HG03135 (cell line): ENCODE results near the gene FECH.
A peak's percentile ranks its signal among the peaks of the same experiment; 100 is the strongest.

Source experiments
- ATAC-seq: cut with Tn5 transposase; IDR thresholded peaks from one replicate; pipeline ENCODE4 v1.9.1; 2021; ENCODE audit warnings: mild to moderate bottlenecking, moderate library complexity; ENCODE audit not compliant: unreplicated experiment

Gene FECH

DNA sequence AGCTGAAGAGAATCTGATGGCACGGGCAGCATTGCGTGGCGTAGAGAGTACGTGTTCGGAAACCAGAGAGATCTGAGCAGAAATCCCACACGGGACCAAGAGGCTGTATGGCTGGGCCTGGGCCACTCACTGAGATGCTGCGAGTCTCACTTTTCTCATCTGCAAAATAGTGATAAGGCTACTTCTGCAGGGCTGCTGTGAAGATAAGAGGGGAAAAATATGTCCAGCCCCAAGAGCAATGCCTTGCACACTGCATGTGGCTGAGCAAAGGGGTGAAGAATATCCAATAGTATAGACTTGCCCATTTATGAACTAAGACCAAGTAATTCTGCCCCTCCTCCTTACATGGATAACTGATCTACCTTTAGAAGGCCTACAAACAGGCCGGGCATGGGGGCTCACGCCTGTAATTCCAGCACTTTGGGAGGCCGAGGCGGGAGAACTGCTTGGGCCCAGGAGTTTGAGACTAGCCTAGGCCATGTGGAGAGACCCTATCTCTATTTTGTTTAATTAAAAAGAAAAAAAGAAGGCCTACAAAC lies 3.1 kb downstream of the FECH start:
- ATAC-seq: no peak

DNA sequence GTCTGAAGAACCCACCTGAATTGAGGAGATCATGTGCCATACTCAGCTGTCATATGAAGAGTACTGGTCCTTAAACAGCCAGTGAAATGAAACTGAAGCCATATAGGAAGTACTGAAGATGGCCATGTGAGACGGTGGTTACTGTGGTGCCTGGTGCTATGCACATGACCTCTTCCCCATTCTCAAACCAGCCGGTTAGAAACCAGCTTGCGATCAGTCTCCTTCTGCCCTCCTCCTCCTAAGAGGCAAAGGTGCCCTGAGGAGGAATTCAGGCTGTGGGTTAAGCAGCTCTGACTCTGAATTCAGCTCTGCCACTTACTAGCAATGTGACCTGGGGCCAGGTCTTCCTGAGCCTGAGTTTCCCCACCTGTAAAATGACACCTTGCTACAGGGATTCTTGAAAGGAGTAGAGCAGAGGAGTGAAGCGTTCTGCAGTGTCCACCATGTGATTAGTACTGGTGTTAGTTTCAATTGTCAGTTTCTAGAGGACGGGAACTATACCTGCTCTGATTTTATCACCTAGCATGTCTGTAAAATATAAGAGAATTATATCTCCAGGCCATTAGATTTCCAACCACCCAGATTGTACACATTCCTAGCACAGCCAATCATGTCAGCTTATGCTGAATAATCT lies 5.1 kb downstream of the FECH start:
- ATAC-seq: peak; percentile 94

GRCh38 chr18:57579934-57580333 lies 6.6 kb downstream of the FECH start:
- ATAC-seq: no peak

GRCh38 chr18:57576316-57576715 lies 10.2 kb downstream of the FECH start:
- ATAC-seq: no peak

DNA sequence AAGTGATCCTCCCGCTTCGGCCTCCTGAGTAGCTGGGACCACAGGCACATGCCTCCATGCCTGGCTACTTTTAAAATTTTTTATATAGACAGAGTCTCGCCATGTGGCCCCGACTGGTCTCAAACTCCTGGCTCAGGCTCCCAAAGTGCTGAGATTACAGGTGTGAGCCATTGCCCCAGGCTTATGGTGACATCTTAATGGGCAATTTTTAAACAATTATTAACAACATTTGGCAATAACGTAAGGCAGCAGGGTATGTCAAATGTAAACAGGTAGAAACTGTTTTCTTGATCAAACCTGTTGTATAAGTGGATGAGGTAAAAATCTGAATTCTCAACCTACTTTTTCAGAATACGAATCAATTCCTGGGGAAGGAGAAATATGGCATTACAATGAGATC lies 11.0 kb downstream of the FECH start:
- ATAC-seq: no peak

DNA sequence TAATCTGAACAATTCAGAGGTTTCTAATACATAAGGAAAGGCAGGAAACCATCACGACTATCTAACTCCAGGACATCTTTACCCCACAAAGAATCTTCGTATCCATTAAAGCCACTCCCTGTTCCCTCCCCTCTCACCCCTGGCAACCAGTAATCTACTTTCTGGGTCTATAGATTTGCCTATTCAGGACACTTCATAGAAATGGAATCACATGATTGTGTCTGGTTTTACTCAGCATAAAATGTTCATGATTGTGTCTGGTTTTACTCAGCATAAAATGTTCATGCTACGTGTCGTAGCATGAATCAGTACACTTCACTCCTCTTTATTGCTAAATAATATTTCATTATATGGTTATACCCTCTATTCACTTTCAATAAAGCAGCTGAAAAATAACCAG lies 11.6 kb downstream of the FECH start:
- no peak for ATAC-seq

- no peak for ATAC-seq
These were observed 16.3 kb downstream of the FECH start for GRCh38 chr18:57570162-57570561.

DNA sequence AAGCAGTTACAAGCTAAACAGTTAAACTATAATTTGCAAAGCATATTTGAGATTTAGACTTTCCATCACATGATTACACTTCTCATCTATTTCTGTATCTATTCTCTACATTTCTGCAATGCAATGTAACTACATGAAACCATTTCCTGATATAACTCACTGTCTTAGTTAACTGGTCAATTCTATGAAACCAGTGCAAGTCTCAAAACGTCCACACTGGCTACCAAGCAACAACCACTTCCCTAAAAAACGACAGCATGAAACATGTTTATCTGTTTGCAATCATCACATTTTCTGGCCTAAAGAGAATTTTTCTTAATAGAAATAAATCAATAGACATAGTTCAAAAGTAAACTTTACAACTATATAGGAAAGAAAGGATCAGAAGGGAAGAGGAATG lies 17.4 kb downstream of the FECH start:
- no peak for ATAC-seq

DNA sequence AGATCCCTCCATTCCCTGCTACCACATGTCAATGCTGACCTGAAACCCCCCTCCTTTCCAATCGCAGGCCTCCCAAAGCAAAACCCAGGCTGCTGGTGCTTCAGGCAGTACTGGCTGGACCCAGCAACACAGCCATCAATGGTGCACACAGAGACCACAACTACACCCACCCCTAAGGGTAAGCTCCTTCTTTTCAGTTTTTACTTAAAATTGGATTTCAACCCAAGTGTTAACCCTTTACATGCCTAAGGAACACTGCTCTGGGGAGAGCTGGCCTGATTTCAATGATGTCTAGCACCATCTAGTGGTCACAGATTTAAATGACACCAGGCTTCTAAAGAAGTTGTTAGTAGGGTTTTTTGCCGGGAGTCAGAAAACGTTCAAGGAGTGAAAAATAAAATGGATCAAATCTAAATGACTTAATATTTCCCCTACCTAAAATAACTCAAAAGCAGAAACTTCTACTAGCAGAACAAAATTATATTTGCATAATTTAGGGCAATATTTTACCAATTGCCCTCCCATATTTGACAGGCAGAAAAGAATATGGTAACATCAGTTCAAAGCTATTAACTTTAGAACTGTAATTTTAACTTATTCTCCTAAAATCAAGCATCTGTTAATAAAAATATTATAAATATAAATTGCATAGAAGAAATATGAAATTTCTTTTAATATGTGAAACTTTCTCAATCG lies 24.6 kb downstream of the FECH start:
- ATAC-seq: no peak

DNA sequence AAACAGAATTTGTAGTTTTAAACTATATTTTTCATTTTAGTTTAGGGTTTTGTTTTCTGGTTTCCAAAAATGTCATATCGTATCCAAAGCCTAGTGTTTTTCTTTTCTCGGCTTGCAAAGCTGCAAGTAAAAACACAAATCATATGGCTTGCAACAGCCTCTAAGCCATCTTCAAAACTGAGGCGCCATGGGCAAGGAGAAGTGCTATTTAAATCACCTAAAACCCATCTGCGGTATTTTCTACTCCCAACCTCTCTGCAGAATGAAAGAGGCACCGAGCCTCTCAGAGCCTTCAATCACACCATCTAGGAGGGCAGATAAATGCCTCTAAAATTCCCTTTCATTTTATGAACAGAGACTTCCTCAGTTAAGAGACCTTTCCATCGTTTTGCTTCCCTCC lies 25.2 kb downstream of the FECH start:
- no peak for ATAC-seq

DNA sequence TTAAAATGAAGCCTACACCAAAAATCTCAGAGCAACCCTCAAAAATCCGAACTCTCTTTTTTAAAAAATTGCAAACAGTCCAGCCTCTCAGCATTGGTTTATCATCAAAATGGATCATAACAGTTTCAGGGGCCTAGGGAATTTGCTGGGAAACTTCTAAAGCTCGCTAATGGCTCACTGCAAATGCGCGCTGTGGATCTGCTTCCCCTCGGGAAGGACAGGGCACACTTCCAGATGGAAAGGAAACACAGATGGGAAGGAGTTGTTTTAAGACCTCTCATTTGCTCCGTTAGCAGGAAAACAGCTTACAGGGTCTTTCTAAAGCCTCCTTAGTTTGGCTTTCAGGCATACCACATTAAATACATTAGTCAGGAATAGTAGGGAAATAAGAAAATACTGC lies 27.2 kb downstream of the FECH start:
- ATAC-seq: no peak

- no peak for ATAC-seq
These were observed 31.4 kb downstream of the FECH start for GRCh38 chr18:57555134-57555533.

DNA sequence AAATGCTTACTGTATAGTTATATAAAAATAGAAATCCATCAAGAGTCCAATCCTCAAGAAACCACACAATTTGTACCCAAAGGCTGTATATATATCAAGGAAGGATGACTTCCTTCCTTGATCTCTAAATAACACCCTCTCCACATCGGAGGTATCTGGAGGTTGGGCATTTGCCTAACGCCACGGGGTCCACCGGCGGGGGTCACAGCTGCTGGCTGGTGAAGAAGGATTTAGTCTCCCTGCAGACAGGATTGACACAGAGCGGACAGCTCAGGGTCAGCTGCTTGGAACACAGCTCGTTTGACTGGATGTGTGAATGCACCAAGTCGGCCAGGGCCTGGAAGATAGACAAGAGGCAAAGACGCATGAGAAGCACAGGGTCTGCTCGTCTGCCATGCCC lies 36.0 kb downstream of the FECH start:
- no peak for ATAC-seq

DNA sequence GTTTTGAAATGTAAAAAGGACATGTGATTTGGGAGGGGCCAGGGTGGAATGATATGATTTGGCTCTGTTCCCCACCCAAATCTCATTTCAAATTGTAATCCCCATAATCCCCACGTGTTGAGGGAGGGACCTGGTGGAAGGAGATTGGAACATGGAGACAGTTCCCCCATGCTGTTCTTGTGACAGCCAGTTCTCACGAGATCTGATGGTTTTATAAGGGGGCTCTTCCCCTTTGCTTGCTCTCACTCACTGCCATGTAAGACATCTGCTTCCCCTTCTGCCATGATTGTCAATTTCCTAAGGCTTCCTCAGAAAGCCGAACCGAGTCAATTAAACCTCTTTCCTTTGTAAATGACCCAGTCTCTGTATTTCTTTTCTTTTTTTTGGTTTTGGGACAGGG lies 39.2 kb downstream of the FECH start:
- no peak for ATAC-seq

DNA sequence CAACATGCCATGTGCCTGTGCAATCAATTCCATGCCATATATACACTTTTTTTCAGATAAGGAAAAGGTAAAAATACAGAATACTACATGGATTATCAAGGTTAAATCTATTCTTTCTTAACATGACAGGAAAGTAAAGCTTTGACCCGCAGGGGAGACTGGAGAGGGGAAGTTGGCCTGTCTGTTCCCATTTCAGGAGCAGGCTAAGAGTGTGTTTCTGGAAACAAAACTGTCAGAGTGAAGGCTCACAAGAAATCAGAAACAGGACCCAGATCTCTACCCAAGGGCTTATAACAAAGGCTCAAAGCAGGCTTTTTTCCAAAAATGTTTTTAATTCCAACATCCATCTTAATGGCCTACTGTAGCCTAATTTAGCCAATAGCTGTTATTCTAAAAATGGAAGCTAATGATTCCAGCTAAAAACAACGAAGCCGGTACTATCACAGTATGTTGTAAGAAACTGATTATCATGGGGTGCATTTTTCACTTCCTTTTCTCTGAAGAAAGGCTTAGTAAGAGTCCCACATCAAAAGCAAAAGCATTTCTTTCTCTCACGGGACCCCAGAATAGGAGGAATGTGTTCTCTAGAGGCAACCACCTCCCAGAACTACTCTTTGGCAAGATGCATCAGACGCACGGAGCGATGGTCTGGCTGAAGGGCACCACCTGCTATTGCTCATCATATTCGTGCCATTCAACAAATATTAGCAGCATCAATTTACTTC lies 41.4 kb downstream of the FECH start:
- peak; percentile 85 for ATAC-seq

- ATAC-seq: no peak
These were observed 42.9 kb downstream of the FECH start for GRCh38 chr18:57543560-57543959.

DNA sequence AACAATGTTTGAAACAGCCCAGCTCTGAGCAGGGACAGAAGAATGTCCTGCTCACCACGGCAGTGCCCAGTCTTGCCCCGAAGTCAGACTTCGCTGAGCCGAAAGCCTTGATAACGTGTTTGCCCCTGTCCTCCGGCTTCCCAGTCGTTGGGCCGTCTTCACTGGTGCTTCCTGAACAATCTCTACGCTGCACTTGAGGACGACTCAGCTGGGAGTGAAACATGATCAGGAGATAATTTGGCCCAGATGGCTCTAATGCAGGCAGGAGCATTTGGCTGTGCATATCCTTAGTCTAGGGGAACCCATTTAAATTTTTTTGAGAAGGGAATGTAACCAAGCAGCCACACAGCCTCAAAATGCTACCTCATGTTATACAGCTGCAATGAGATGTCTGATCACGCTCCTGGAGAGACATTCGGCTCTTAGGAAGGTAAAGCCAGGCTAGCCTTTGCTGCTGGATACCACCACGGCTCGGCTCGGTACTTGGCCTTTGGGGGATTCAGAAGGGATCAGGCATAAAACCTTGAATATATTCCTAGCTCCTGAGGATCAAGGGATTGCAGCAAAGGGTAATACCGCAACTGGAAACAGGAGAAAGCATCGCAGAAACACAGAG lies 43.6 kb downstream of the FECH start:
- ATAC-seq: no peak

DNA sequence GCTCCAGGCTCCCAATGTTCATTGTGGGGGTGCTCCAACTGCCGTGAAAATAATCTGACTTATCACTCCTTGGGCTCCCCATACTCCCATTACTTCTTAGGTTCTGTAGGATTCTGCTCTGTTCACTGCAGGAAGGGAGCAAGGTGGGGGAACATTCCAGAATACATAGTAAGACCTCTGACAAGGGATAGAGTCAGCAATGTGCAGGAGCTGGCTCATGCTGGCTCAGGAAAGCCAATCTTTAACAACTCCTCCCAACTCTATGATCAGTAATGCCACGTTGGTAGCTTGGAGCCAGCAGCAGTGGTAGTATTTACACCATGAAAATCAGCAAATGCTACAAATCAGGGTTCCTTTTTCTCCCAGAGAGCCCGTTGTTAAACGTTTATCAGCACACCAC lies 44.4 kb downstream of the FECH start:
- ATAC-seq: no peak

DNA sequence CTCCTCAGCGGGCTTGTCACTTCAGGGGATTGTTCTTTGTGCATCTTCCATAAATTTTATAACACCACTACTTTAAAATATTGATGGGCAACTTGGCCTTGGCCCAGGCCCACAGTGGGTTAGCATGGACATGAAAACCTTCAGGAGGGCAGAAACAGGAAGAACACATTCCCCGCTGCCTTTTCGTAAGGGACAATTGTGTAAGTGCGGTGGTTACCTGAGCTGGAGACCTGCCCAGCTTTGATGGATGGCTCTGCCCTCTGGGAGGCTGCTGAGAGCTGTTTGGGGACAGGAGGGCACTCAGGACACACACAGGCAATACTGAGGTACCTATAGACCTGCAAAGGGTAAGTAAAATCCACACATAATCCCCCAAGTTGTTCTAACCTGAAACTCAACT lies 46.8 kb downstream of the FECH start:
- no peak for ATAC-seq

DNA sequence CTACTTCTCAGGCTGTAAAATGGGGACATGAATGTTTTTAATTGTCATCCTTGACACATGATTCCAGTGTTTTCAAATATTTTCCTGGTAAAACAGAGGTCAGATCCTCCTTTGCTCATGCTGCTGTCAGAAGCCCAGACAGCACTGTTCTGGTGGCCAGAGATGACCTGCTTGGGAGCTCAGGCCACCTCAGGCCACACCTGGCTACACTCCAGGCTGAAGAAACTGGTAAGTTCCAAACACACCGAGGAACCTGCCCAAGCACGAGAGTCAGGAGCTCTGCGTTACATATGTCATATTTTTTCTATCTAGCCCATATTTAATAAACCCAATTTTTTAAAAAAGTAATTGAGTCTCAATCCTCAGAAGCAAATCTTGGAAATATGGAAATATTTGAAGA lies 47.9 kb downstream of the FECH start:
- ATAC-seq: no peak

- no peak for ATAC-seq
These were observed 52.0 kb downstream of the FECH start for GRCh38 chr18:57534511-57534909.
